Measurements from ENCODE around the gene UPK1A.
A peak's percentile ranks its signal among the peaks of the same experiment; 100 is the strongest.

- TF ChIP-seq CTCF (IDR thresholded peaks at IDR 0.05) (no peak), POLR2A (IDR thresholded peaks at IDR 0.05) (no peak), POLR2AphosphoS5 (IDR thresholded peaks at IDR 0.05) (peak; percentile 23 to 54 (median 41))
These were observed 22.8 kb upstream of the UPK1A start for GRCh38 chr19:35643255-35644205.

Data from breast epithelium (tissue), 3 donors.